HG03280 (cell line): ENCODE measurements around the gene MAGI3.
"Not testable (repeated sequence)": the region's sequence is repeated elsewhere in the genome, so short reads cannot be mapped to it uniquely, and the experiment has no call there.

Experiments used
- ATAC-seq: cut with Tn5 transposase; IDR thresholded peaks from one replicate; pipeline ENCODE4 v1.9.1; 2021; ENCODE audit warnings: mild to moderate bottlenecking, moderate library complexity; ENCODE audit not compliant: unreplicated experiment

Gene MAGI3

GRCh38 chr1:113439277-113439670 is 49.0 kb downstream of the MAGI3 start:
- ATAC-seq: no peak

- ATAC-seq: no peak
Observed at GRCh38 chr1:113442131-113442530, 51.8 kb downstream of the MAGI3 start.

GRCh38 chr1:113444857-113445256 is 54.5 kb downstream of the MAGI3 start:
- ATAC-seq: no peak

- no peak for ATAC-seq
Observed at GRCh38 chr1:113451710-113452109, 61.4 kb downstream of the MAGI3 start.

- no peak for ATAC-seq
Observed at GRCh38 chr1:113452921-113453770, 62.8 kb downstream of the MAGI3 start.

- no peak for ATAC-seq
Observed at GRCh38 chr1:113453771-113454083, 63.4 kb downstream of the MAGI3 start.

- no peak for ATAC-seq
Observed at GRCh38 chr1:113455374-113455773, 65.1 kb downstream of the MAGI3 start.

GRCh38 chr1:113456967-113457366 is 66.7 kb downstream of the MAGI3 start:
- no peak for ATAC-seq

GRCh38 chr1:113459279-113459678 is 69.0 kb downstream of the MAGI3 start:
- no peak for ATAC-seq

GRCh38 chr1:113467991-113468390 is 77.7 kb downstream of the MAGI3 start:
- ATAC-seq: no peak

GRCh38 chr1:113478427-113479195 is 88.3 kb downstream of the MAGI3 start:
- not testable (repeated sequence) for ATAC-seq

- no peak for ATAC-seq
Observed at GRCh38 chr1:113479713-113480676, 89.7 kb downstream of the MAGI3 start.

GRCh38 chr1:113485131-113485530 is 94.8 kb downstream of the MAGI3 start:
- ATAC-seq: not testable (repeated sequence)

GRCh38 chr1:113488576-113489177 is 98.4 kb downstream of the MAGI3 start:
- ATAC-seq: no peak

- no peak for ATAC-seq
Observed at GRCh38 chr1:113490384-113490783, 100.1 kb downstream of the MAGI3 start.

- no peak for ATAC-seq
Observed at GRCh38 chr1:113493533-113493932, 103.2 kb downstream of the MAGI3 start.

- ATAC-seq: no peak
Observed at GRCh38 chr1:113505357-113505756, 115.0 kb downstream of the MAGI3 start.

GRCh38 chr1:113507552-113508214 is 117.4 kb downstream of the MAGI3 start:
- ATAC-seq: no peak

GRCh38 chr1:113508364-113509164 is 118.2 kb downstream of the MAGI3 start:
- ATAC-seq: no peak
